HL-60 (cell line): Measurements from ENCODE around the gene UBTF.

ENCODE experiments used
- DNase-seq, 2 experiments: peaks; one replicate each; pipeline ENCODE4 v3.0.0-alpha.2; 2010 to 2020; ENCODE audit warnings: low read depth in 1 of 2, low spot score in 1 of 2
- H3K27ac ChIP-seq: fragments of 250-450 bp; sonication (Bioruptor Pico); replicated peaks from 2 replicates; pipeline ENCODE4 v1.5.1; 2020; ENCODE audit warnings: mild to moderate bottlenecking, moderate library complexity
- H3K27me3 ChIP-seq: fragments of 250-450 bp; sonication (Bioruptor Pico); 2 replicates; pipeline ENCODE4 v1.5.1; 2021; ENCODE audit warnings: mild to moderate bottlenecking, moderate library complexity; ENCODE audit not compliant: insufficient read depth, poor library complexity, severe bottlenecking
- H3K4me3 ChIP-seq: replicated peaks from 2 replicates; pipeline ENCODE4 v1.5.1; 2011; ENCODE audit warnings: mild to moderate bottlenecking, control low read depth, low read length; ENCODE audit not compliant: insufficient read depth
- CTCF ChIP-seq: IDR thresholded peaks from one replicate; pipeline ENCODE4 v1.5.1; 2011; ENCODE audit warnings: low read length, control low read depth, inconsistent platforms; ENCODE audit not compliant: insufficient read depth
- GABPA ChIP-seq: IDR thresholded peaks from 2 replicates; pipeline ENCODE4 v1.6.1; 2012; ENCODE audit warnings: low read depth
- POLR2AphosphoS5 ChIP-seq: IDR thresholded peaks from 2 replicates; pipeline ENCODE4 v1.6.1; 2012; ENCODE audit warnings: low read depth
- REST ChIP-seq: IDR thresholded peaks from 2 replicates; pipeline ENCODE4 v1.6.1; 2012; ENCODE audit warnings: low read depth; ENCODE audit not compliant: insufficient replicate concordance
- SPI1 ChIP-seq: IDR thresholded peaks from 2 replicates; pipeline ENCODE4 v1.6.1; 2012; ENCODE audit warnings: low read depth, mild to moderate bottlenecking, borderline replicate concordance

The UBTF gene

GRCh38 chr17:44203731-44204440, 15.6 kb downstream of the UBTF start:
- peak in 1 of 2 experiments; percentile 75 for DNase-seq
- no peak overlapping the region for H3K27ac ChIP-seq

GRCh38 chr17:44202756-44203155, 16.7 kb downstream of the UBTF start:
- Histone ChIP-seq H3K27ac (no peak overlapping the region), H3K27me3 (no peaks in the 10 kb centered on the region)
- TF ChIP-seq GABPA, result no peak
- TF ChIP-seq POLR2AphosphoS5, result no peak

More at GRCh38 chr17:44203731-44204440, 15.6 kb downstream of the UBTF start:
- TF ChIP-seq SPI1 (peak; percentile 74; the same call in 1 of the 2 replicates), CTCF (peak; percentile 59), GABPA (no peak), REST (no peak), POLR2AphosphoS5 (no peak)
- no peak overlapping the region for H3K4me3 ChIP-seq
- H3K27me3 ChIP-seq, result no peaks in the 10 kb centered on the region

GRCh38 chr17:44200478-44201155, 18.9 kb downstream of the UBTF start:
- H3K27me3 ChIP-seq, result no peaks in the 10 kb centered on the region
- peak overlapping the region; percentile 64 for H3K4me3 ChIP-seq
- no peak for TF ChIP-seq REST
- peak; percentile 65 for TF ChIP-seq POLR2AphosphoS5
- peak overlapping the region; percentile 95 for H3K27ac ChIP-seq
- no peak for DNase-seq

More at GRCh38 chr17:44202756-44203155, 16.7 kb downstream of the UBTF start:
- no peak for DNase-seq
- no peak overlapping the region for H3K4me3 ChIP-seq

- Histone ChIP-seq H3K27me3 (no peaks in the 10 kb centered on the region), H3K4me3 (peak within 1 kb of the TSS; percentile 75), H3K27ac (peak within 1 kb of the TSS; percentile 95)
- TF ChIP-seq POLR2AphosphoS5 (no peak), SPI1 (no peak), REST (no peak), CTCF (no peak), GABPA (no peak)
- DNase-seq, result peak; percentile 96 to 99
Observed at GRCh38 chr17:44199553-44200477, 19.7 kb downstream of the UBTF start, which contains the start of gene ATXN7L3. ATXN7L3 (minus strand) TSS chr17:44199884; CDS start chr17:44198070, 1,814 bp downstream.
